H1 (cell line): ENCODE data around the gene PLPPR1. TPM values are rescaled to one million over a fixed set of nuclear protein-coding genes. Genes with fewer than 3 reads are reported as not detected.

Experiments used
- CHD7 ChIP-seq: fragments of 300-600 bp; sonication (generic); IDR thresholded peaks from 2 replicates; pipeline ENCODE4 v1.7.1; 2012; ENCODE audit warnings: low read length, moderate library complexity, mild to moderate bottlenecking, inconsistent platforms; ENCODE audit not compliant: insufficient replicate concordance
- CTCF ChIP-seq, 3 experiments: IDR thresholded peaks; 1 replicate in 2 of 3; 2 replicates in 1 of 3; pipeline versions ENCODE4 v1.5.1 to v1.6.1; 2011; ENCODE audit warnings: low read length in 3 of 3, mild to moderate bottlenecking in 3 of 3, inconsistent platforms in 2 of 3, low read depth in 1 of 3, moderate library complexity in 1 of 3; ENCODE audit not compliant: insufficient read depth in 1 of 3; ENCODE audit errors: control extremely low read depth in 1 of 3
- POU5F1 ChIP-seq: IDR thresholded peaks from 2 replicates; pipeline ENCODE4 v1.6.1; 2011; ENCODE audit warnings: low read depth, mild to moderate bottlenecking, low read length, moderate library complexity
- polyA plus RNA-seq, 7 experiments: library from polyadenylated mRNA; depleted of rRNA in 3 of 7; stranded (reverse) in 5 of 7; unstranded in 2 of 7; fragments of >200 nt in 5 of 7; fragments of 200-250 nt in 2 of 7; gene quantifications; 1 replicate in 5 of 7; 2 replicates in 1 of 7; 4 replicates in 1 of 7; pipeline versions ENCODE4 v1.2.1 to v1.2.3, GENCODE V29; 2011 to 2013; ENCODE audit warnings: missing spikeins in 2 of 7, mixed read lengths in 2 of 7
- total RNA-seq: library from RNA; stranded (reverse); fragmentation: NEBNext Ultra II Directional; extraction: Animal tissue kit (Norgen Biotek cat#: 25700); gene quantifications from 2 replicates; pipeline ENCODE4 v1.2.1, GENCODE V29; 2021

Gene PLPPR1
- total and polyA plus RNA-seq, 2 of the 8 experiments (the other 6 are each of a cell fraction or from before 2014, with no cell fraction given): 1.4 to 1.8 TPM

GRCh38 chr9:101176384-101176783 lies 147.9 kb downstream of the PLPPR1 start (continued):
- TF ChIP-seq CHD7 (no peak), POU5F1 (no peak), CTCF (IDR thresholded peaks at IDR 0.05; ENCODE audit: control extremely low read depth in 1 of 3, insufficient read depth in 1 of 3, low read depth in 1 of 3, low read length in 3 of 3) (peak; percentile 62 to 77 (median 74))
